Motor neuron (in vitro differentiated cells): ENCODE results near the gene UGCG. TPM values are rescaled to one million over a fixed set of nuclear protein-coding genes. Genes with fewer than 3 reads are reported as not detected.
"Not testable (repeated sequence)": the region's sequence is repeated elsewhere in the genome, so short reads cannot be mapped to it uniquely, and the experiment has no call there.

Source experiments
- ATAC-seq, 8 experiments: fragments of 200-7000 bp; cut with Tn5 transposase; replicated peaks in 6 of 8; 2 replicates each; pipeline ENCODE4 v1.8.0; 2021; ENCODE audit warnings: mild to moderate bottlenecking in 8 of 8, moderate library complexity in 8 of 8
- H3K27ac ChIP-seq, 2 donors: fragments of 250-450 bp; sonication (Bioruptor Pico); 2 replicates each; pipeline ENCODE4 v1.9.0; 2021; ENCODE audit warnings: antibody characterized with exemption in 2 of 2, mild to moderate bottlenecking in 2 of 2, moderate library complexity in 1 of 2
- H3K4me1 ChIP-seq, 2 donors: fragments of 250-450 bp; sonication (Bioruptor Pico); replicated peaks in 1 of 2; 2 replicates each; pipeline ENCODE4 v1.6.1; 2021; ENCODE audit warnings: antibody characterized with exemption in 2 of 2, mild to moderate bottlenecking in 2 of 2, moderate library complexity in 1 of 2
- H3K4me3 ChIP-seq, 5 donors: fragments of 250-450 bp; sonication (Bioruptor Pico); 2 replicates each; pipeline ENCODE4 v1.9.0; 2021; ENCODE audit warnings: antibody characterized with exemption in 5 of 5, mild to moderate bottlenecking in 5 of 5, moderate library complexity in 4 of 5
- WGBS, 10 experiments: fragments of 450-650 bp; shearing (Covaris generic); methylation state at CpG; one replicate each; pipeline ENCODE4 v1.0.0; 2022; 5-methylcytosine and 5-hydroxymethylcytosine counted together
- in situ Hi-C, 9 experiments: fragments of 400-800 bp; cut with MboI; loops; one replicate each; pipeline ENCODE4 v1.15.0; 2021; ENCODE audit warnings: low sequenced_read_pairs in 9 of 9, low pct_unique_long_range_greater_than_20kb in 2 of 9; ENCODE audit not compliant: unreplicated experiment in 9 of 9
- total RNA-seq, 8 experiments: library from RNA; unstranded; fragments of 300-600 nt; gene quantifications; 2 replicates each; pipeline versions ENCODE4 v1.2.3 to v1.2.4, GENCODE V29; 2022

The UGCG gene
- total RNA-seq, 8 experiments from 2014 or later, result 7.1 to 51.7 (median 28.2) TPM

GRCh38 chr9:111934747-111935146 is 38.1 kb downstream of the UGCG start:
- Histone ChIP-seq H3K4me1 (no peaks in the 10 kb centered on the region), H3K4me3 (no peak overlapping the region), H3K27ac (no peak overlapping the region)
- in situ Hi-C loops, result no loop called here
- ATAC-seq, result no peak
- 90 to 100% (median 95%) methylated on average over 2 of the region's 2 CpGs; no CpG with 5 or more reads in 3 of the 10 experiments for WGBS, 10 experiments

GRCh38 chr9:111936391-111936790 is 39.8 kb downstream of the UGCG start:
- Histone ChIP-seq H3K4me3 (no peak overlapping the region), H3K4me1 (no peaks in the 10 kb centered on the region), H3K27ac (no peak overlapping the region)
- 100% methylated on average over 1 to 2 of the region's 2 CpGs; no CpG with 5 or more reads in 4 of the 10 experiments for WGBS, 10 experiments
- in situ Hi-C loops, result no loop called here
- ATAC-seq, result no peak

GRCh38 chr9:111937301-111937700 is 40.7 kb downstream of the UGCG start:
- in situ Hi-C loops, result no loop called here
- Histone ChIP-seq H3K4me1 (no peaks in the 10 kb centered on the region), H3K4me3 (no peak overlapping the region), H3K27ac (no peak overlapping the region)
- no peak for ATAC-seq
- WGBS, 10 experiments, result 67 to 100% (median 90%) methylated on average over 1 to 2 of the region's 2 CpGs; no CpG with 5 or more reads in 4 of the 10 experiments

GRCh38 chr9:111937781-111938426 is 41.3 kb downstream of the UGCG start:
- Histone ChIP-seq H3K4me3 (no peak overlapping the region), H3K27ac (no peak overlapping the region), H3K4me1 (no peaks in the 10 kb centered on the region)
- in situ Hi-C loops, result no loop called here
- ATAC-seq, result peak in 1 of 8 experiments; percentile 33
- WGBS, 10 experiments, result 62 to 100% (median 80%) methylated on average over 1 to 11 of the region's 12 CpGs; no CpG with 5 or more reads in 2 of the 10 experiments

- 88 to 100% (median 98%) methylated on average over 2 to 4 of the region's 4 CpGs; no CpG with 5 or more reads in 5 of the 10 experiments for WGBS, 10 experiments
- in situ Hi-C loops, result no loop called here
- no peaks in the 10 kb centered on the region for H3K4me1 ChIP-seq
Observed at GRCh38 chr9:111938427-111938800, 41.8 kb downstream of the UGCG start.

GRCh38 chr9:111939322-111939721 is 42.7 kb downstream of the UGCG start:
- in situ Hi-C loops, result no loop called here
- no peak for ATAC-seq
- no peaks in the 10 kb centered on the region for H3K4me1 ChIP-seq
- no peak overlapping the region for H3K27ac ChIP-seq
- no peak overlapping the region for H3K4me3 ChIP-seq
- 71 to 100% (median 93%) methylated on average over 1 to 2 of the region's 2 CpGs; no CpG with 5 or more reads in 4 of the 10 experiments for WGBS, 10 experiments

More at GRCh38 chr9:111938427-111938800, 41.8 kb downstream of the UGCG start:
- no peak for ATAC-seq
- no peak overlapping the region for H3K4me3 ChIP-seq
- no peak overlapping the region for H3K27ac ChIP-seq

- H3K27ac ChIP-seq, result no peak overlapping the region
- ATAC-seq, result peak in 1 of 8 experiments; percentile 91
- WGBS, 10 experiments, result 79 to 100% (median 94%) methylated on average over 1 to 3 of the region's 3 CpGs
- H3K4me3 ChIP-seq, result no peak overlapping the region
- in situ Hi-C loops, result no loop called here
- H3K4me1 ChIP-seq, result no peaks in the 10 kb centered on the region
Observed at GRCh38 chr9:111940697-111941096, 44.1 kb downstream of the UGCG start.

GRCh38 chr9:111943200-111943599 is 46.6 kb downstream of the UGCG start:
- in situ Hi-C loops, result no loop called here
- 60 to 100% (median 97%) methylated on average over 1 to 3 of the region's 4 CpGs; no CpG with 5 or more reads in 2 of the 10 experiments for WGBS, 10 experiments

GRCh38 chr9:111943746-111944145 is 47.1 kb downstream of the UGCG start:
- Histone ChIP-seq H3K4me1 (no peaks in the 10 kb centered on the region), H3K4me3 (no peak overlapping the region), H3K27ac (no peak overlapping the region)
- in situ Hi-C loops, result no loop called here
- 83 to 100% (median 95%) methylated on average over 1 to 3 of the region's 3 CpGs; no CpG with 5 or more reads in 3 of the 10 experiments for WGBS, 10 experiments
- ATAC-seq, result no peak

More at GRCh38 chr9:111943200-111943599, 46.6 kb downstream of the UGCG start:
- H3K4me3 ChIP-seq, result no peak overlapping the region
- H3K27ac ChIP-seq, result no peak overlapping the region
- no peak for ATAC-seq
- H3K4me1 ChIP-seq, result no peaks in the 10 kb centered on the region

GRCh38 chr9:111944241-111944866 is 47.7 kb downstream of the UGCG start:
- no peak overlapping the region for H3K4me3 ChIP-seq
- no peaks in the 10 kb centered on the region for H3K4me1 ChIP-seq
- WGBS, 10 experiments, result 77 to 100% (median 100%) methylated on average over 1 to 3 of the region's 3 CpGs; no CpG with 5 or more reads in 1 of the 10 experiments
- ATAC-seq, result no peak
- H3K27ac ChIP-seq, result no peak overlapping the region
- in situ Hi-C loops, result no loop called here

- Histone ChIP-seq H3K4me3 (no peak overlapping the region), H3K27ac (no peak overlapping the region), H3K4me1 (no peaks in the 10 kb centered on the region)
- in situ Hi-C loops, result no loop called here
- peak in 2 of 8 experiments; percentile 32 to 46 for ATAC-seq
- 17 to 100% (median 62%) methylated on average over 1 to 3 of the region's 3 CpGs; no CpG with 5 or more reads in 2 of the 10 experiments for WGBS, 10 experiments
Observed at GRCh38 chr9:111945216-111945615, 48.6 kb downstream of the UGCG start.

GRCh38 chr9:111948109-111948508 is 51.5 kb downstream of the UGCG start:
- ATAC-seq, H3K27ac ChIP-seq, in situ Hi-C loops, H3K4me1 ChIP-seq, H3K4me3 ChIP-seq: not testable (repeated sequence)
- 75 to 100% (median 94%) methylated on average over 1 to 18 of the region's 21 CpGs; no CpG with 5 or more reads in 5 of the 10 experiments for WGBS, 10 experiments

GRCh38 chr9:111948951-111949350 is 52.3 kb downstream of the UGCG start:
- no peak overlapping the region for H3K27ac ChIP-seq
- no peak overlapping the region for H3K4me3 ChIP-seq
- H3K4me1 ChIP-seq, result no peaks in the 10 kb centered on the region
- WGBS, 10 experiments, result 0 to 67% (median 57%) methylated on average over 1 of the region's 2 CpGs; no CpG with 5 or more reads in 6 of the 10 experiments
- no peak for ATAC-seq
- in situ Hi-C loops, result no loop called here
